Stimulated activated naive CD8-positive, alpha-beta T cell treated with anti-CD3 and anti-CD28 coated beads, Interleukin-15, amount 100 ng/mL, for 72 hours (primary cell): ENCODE results near the gene CHKB.

Source experiments
- ATAC-seq: fragments of 150-1000 bp; cut with Tn5 transposase; 2 replicates; pipeline ENCODE4 v1.10.0; 2021; ENCODE audit warnings: mild to moderate bottlenecking, moderate library complexity
- DNase-seq, 2 donors: peaks; one replicate each; pipeline ENCODE4 v3.0.0; 2021 to 2022
- H3K27ac Mint-ChIP-seq, 2 donors: one replicate each; pipeline ENCODE4 v1.8.0; 2022; ENCODE audit warnings: mild to moderate bottlenecking in 2 of 2, mixed read lengths in 2 of 2, moderate library complexity in 2 of 2
- H3K27me3 Mint-ChIP-seq: one replicate; pipeline ENCODE4 v1.8.0; 2022; ENCODE audit warnings: mixed read lengths
- H3K4me1 Mint-ChIP-seq: one replicate; pipeline ENCODE4 v1.8.0; 2022; ENCODE audit warnings: mild to moderate bottlenecking, mixed read lengths
- H3K4me3 Mint-ChIP-seq, 2 donors: one replicate each; pipeline ENCODE4 v1.8.0; 2022; ENCODE audit warnings: mild to moderate bottlenecking in 2 of 2, mixed read lengths in 2 of 2, moderate library complexity in 1 of 2
- H3K9me3 Mint-ChIP-seq, 2 donors: one replicate each; pipeline ENCODE4 v1.8.0; 2022; ENCODE audit warnings: mixed read lengths in 2 of 2

CHKB gene, protein sequence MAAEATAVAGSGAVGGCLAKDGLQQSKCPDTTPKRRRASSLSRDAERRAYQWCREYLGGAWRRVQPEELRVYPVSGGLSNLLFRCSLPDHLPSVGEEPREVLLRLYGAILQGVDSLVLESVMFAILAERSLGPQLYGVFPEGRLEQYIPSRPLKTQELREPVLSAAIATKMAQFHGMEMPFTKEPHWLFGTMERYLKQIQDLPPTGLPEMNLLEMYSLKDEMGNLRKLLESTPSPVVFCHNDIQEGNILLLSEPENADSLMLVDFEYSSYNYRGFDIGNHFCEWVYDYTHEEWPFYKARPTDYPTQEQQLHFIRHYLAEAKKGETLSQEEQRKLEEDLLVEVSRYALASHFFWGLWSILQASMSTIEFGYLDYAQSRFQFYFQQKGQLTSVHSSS

GRCh38 chr22:50582493-50583293, at the start of gene CHKB:
Gene CHKB (minus strand): TSS chr22:50582849. CDS start chr22:50582781, 68 bp downstream.
- Mint-ChIP-seq H3K27me3 (no peaks in the 10 kb centered on the region), H3K9me3 (no peaks in the 10 kb centered on the region), H3K4me3 (peak within 1 kb of the TSS; percentile 90 to 97), H3K27ac (peak within 1 kb of the TSS; percentile 97 to 98), H3K4me1 (peaks cover 43% of the 10 kb centered on the region)
- DNase-seq (peak; percentile 99 to 100), ATAC-seq (peak; percentile 93)

DNA sequence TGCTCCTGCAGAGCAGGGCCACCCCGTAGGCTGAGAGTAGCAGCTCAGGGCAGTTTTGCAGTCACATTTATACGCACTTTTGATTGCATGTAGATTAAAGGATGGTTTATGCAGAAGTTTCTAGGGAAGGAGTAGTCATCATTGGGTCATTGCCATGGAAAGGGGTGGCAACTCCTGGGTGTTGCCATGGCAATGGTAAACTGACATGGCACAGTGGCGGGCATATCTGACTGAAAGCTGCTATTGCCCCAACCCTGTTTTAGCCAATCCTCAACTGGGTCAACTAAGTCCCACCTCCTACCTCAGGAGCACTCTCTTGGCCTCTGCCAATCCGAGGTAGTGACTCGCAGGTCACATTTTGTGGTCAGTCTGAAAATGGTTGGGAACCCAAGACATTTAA, 47.7 kb upstream of the CHKB start:
- H3K4me1 Mint-ChIP-seq, result peaks cover 18% of the 10 kb centered on the region
- no peak overlapping the region for H3K4me3 Mint-ChIP-seq
- no peaks in the 10 kb centered on the region for H3K27me3 Mint-ChIP-seq
- no peak for DNase-seq
- no peak for ATAC-seq
- H3K27ac Mint-ChIP-seq, result no peak overlapping the region
- no peaks in the 10 kb centered on the region for H3K9me3 Mint-ChIP-seq

DNA sequence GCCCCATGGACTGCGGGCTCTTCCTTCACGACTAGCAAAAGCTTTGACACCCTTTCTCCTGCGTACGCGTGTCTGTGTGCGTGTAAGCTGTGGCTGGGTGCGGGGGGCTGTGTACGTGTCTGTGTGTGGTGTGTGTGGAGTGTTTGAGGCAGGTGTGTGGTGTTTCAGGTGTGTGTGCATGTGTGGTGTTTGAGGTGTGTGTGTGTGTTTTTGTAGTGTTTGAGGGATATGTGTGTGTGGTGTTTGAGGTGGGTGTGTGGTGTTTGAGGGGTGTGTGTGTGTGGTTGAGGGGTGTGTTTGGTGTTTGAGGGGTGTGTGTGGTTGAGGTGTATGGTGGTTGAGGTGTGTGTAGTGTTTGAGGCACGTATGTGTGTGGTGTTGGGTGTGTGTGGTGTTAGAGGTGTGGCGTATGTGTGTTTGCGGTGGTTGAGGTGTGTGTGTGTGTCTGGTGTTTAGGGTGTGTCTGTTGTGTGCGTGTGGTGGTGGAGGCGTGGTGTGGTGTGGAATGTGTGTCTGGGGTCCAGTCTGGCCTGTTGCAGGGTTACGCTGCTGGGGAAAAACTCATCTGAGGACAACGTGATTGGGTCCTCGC, 46.0 kb upstream of the CHKB start:
- no peak for DNase-seq
- Mint-ChIP-seq H3K27ac (peak overlapping the region; percentile 8 to 66), H3K27me3 (no peaks in the 10 kb centered on the region), H3K9me3 (no peaks in the 10 kb centered on the region), H3K4me3 (peak overlapping the region; percentile 84 to 92), H3K4me1 (peaks cover 24% of the 10 kb centered on the region)
- peak; percentile 34 for ATAC-seq

GRCh38 chr22:50627642-50628542, 45.2 kb upstream of the CHKB start, which contains the start of gene ARSA:
Gene ARSA (minus strand): TSS chr22:50628152. CDS start chr22:50627779, 373 bp downstream.
- ATAC-seq (peak; percentile 92), DNase-seq (peak; percentile 80 to 81)
- peak within 1 kb of the TSS; percentile 84 to 92 for H3K4me3 Mint-ChIP-seq
- no peaks in the 10 kb centered on the region for H3K9me3 Mint-ChIP-seq
- peaks cover 28% of the 10 kb centered on the region for H3K4me1 Mint-ChIP-seq
- H3K27me3 Mint-ChIP-seq, result no peaks in the 10 kb centered on the region
- H3K27ac Mint-ChIP-seq, result peak within 1 kb of the TSS; percentile 28 to 66

DNA sequence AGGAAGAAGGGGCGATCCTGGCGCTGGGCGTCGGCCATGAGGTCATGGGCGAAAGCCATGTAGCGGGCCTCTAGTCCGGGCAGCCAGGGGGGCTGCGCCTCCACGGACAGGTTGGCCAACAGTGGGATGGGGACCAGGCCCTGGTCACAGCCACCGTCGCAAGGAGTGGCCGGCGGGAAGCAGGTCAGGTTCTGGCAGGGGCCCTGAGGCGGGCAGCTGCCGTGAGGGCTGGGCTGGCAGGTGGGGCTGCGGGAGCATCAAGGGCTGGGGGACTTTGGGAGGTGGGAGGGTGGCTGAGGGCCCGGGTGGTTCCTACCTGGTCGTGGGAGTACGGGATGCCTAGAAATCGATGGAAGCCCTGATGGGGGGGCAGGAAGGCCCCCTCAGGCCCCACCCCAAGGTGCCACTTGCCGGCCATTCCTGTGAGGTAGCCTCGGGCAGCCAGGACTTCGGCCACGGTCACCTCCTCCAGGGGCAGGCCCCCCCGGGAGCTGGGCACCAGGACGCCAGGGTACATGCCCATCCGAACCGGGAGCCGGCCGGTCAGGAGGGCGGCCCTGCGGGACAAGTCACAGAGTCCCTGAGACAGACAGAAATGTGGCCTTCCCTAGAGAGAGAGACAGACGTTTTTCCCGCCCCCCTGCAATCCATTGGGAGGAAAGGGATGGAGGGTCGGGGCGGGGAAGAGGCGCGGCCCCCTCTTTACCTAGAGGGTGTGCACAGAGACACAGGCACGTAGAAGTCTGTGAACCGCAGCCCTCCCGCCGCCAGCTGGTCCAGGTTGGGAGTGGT, 44.4 kb upstream of the CHKB start:
- Mint-ChIP-seq H3K4me1 (peaks cover 37% of the 10 kb centered on the region), H3K4me3 (peak overlapping the region; percentile 84 to 92), H3K27me3 (no peaks in the 10 kb centered on the region), H3K9me3 (no peaks in the 10 kb centered on the region), H3K27ac (peak overlapping the region; percentile 27 to 28)
- DNase-seq (no peak), ATAC-seq (peak; percentile 14)

- no peaks in the 10 kb centered on the region for H3K9me3 Mint-ChIP-seq
- H3K27ac Mint-ChIP-seq, result peak overlapping the region in 1 of 2 donors; percentile 27
- ATAC-seq (no peak), DNase-seq (no peak)
- H3K4me1 Mint-ChIP-seq, result peaks cover 43% of the 10 kb centered on the region
- H3K27me3 Mint-ChIP-seq, result no peaks in the 10 kb centered on the region
- peak overlapping the region; percentile 75 for H3K4me3 Mint-ChIP-seq
These were observed 43.7 kb upstream of the CHKB start for GRCh38 chr22:50626314-50626849.

GRCh38 chr22:50625568-50626313, 43.1 kb upstream of the CHKB start:
- Mint-ChIP-seq H3K27ac (no peak overlapping the region), H3K4me1 (peaks cover 50% of the 10 kb centered on the region), H3K9me3 (no peaks in the 10 kb centered on the region), H3K27me3 (no peaks in the 10 kb centered on the region), H3K4me3 (no peak overlapping the region)
- ATAC-seq (no peak), DNase-seq (no peak)

DNA sequence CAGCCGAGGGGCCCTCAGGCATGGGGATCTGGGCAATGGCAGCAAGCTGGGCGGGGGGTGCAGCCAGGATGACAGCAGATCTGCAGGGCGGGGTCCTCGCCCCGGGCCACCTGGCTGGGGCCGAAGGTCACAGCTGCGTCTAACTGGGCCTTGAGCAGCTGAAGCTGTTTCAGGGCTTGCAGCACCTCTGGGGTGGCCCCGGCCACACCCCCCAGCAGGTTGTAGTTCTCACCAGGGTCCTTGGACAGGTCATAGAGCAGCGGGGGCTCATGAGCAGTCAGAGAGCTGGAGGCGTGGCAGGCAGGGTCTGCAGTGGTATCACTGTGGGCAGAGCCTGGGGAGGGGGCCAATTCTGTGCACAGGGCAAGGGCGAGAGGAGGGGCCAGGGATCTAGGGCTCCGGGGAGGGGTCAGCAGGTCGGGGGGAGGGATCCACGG, 42.5 kb upstream of the CHKB start:
- no peaks in the 10 kb centered on the region for H3K9me3 Mint-ChIP-seq
- H3K27me3 Mint-ChIP-seq, result no peaks in the 10 kb centered on the region
- H3K4me3 Mint-ChIP-seq, result no peak overlapping the region
- H3K4me1 Mint-ChIP-seq, result peaks cover 56% of the 10 kb centered on the region
- ATAC-seq (no peak), DNase-seq (no peak)
- peak overlapping the region in 1 of 2 donors; percentile 29 for H3K27ac Mint-ChIP-seq

DNA sequence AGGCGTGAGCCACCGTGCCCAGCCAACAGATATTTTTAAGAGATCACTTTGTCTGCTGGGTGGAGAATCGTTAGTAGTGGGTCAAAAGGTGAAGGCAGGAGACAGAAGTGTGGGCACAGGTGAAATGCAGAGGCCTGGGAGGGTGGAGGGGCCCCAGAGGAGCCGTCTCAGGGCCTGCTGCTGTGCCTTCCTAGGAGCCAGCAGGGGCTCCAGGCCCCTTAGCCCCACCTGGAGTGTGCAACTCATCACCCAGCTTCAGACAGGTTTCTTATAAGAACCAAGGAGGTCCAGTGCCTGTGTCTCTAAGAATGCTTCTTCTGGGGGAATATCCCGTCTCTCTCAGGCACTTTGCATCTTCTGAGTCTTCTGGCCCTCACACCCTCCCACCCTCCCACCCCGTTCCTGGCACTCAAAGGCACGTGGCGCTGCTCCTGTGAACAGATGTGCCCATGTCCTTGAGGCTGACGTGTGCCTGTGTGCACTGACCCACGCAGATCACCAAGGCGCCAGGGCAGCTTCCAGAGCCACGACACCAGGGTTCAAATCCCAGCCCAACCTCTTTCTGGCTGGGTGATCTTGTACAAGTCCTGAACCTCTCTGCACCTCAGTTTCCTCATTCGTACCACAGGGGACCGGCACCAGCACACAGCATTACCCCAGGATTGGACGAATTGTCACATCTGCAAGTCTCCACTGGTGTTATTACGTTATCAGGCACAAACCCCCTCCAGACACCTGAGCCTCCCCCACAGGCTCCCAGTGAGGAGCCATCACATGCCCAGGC, 41.9 kb upstream of the CHKB start:
- Mint-ChIP-seq H3K4me3 (no peak overlapping the region), H3K4me1 (peaks cover 62% of the 10 kb centered on the region), H3K27ac (no peak overlapping the region), H3K9me3 (no peaks in the 10 kb centered on the region), H3K27me3 (no peaks in the 10 kb centered on the region)
- ATAC-seq (no peak), DNase-seq (no peak)

- H3K27ac Mint-ChIP-seq, result peak overlapping the region; percentile 61 to 98
- ATAC-seq (no peak), DNase-seq (no peak)
- H3K27me3 Mint-ChIP-seq, result no peaks in the 10 kb centered on the region
- peak overlapping the region; percentile 89 to 91 for H3K4me3 Mint-ChIP-seq
- no peaks in the 10 kb centered on the region for H3K9me3 Mint-ChIP-seq
- peaks cover 56% of the 10 kb centered on the region for H3K4me1 Mint-ChIP-seq
These were observed 40.2 kb upstream of the CHKB start for GRCh38 chr22:50622723-50623327.

DNA sequence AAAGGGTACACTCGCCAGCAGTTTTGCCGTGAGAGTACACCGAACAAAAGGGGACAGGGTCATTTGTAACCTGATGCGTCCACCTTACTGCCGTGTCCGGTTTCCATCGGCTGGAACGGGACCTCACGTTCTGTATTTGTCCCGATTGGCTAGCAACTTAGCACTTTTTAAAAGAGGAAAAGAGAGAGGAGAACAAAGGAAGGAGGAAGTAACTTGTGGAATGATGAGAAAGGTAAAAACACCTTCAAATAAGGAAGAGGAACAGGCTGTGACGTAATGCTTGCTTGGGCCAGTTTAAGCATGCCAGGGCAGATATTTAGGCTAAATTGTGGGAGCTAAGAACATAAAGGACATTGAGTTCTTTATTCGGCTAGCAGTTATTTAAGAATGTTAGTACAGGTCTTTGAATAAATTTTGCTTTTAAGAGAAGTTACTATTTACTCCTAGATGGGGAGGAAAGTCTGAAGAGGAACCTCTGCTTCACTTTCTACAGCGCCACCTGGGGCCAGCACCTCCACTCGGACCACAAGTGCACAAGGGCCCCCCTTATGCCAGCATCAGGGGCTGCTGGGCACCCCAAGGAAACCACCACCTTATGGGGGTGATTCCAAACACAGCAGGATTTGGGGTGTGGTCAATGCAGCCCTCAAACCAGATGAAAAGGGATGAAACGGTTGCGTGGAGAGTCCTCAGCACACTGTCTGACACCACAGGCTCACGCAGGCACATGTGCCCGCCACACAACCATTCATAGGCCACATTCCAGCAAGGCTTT, 39.5 kb upstream of the CHKB start:
- peak; percentile 35 to 55 for DNase-seq
- Mint-ChIP-seq H3K4me1 (peaks cover 56% of the 10 kb centered on the region), H3K9me3 (no peaks in the 10 kb centered on the region), H3K4me3 (peak overlapping the region; percentile 89 to 91), H3K27me3 (no peaks in the 10 kb centered on the region), H3K27ac (peak overlapping the region; percentile 97 to 98)
- no peak for ATAC-seq

GRCh38 chr22:50621356-50621880, 38.8 kb upstream of the CHKB start:
- peak; percentile 81 for ATAC-seq
- peak; percentile 73 to 79 for DNase-seq

More at GRCh38 chr22:50621356-50621880, 38.8 kb upstream of the CHKB start:
- peak overlapping the region; percentile 97 to 98 for H3K27ac Mint-ChIP-seq
- no peaks in the 10 kb centered on the region for H3K27me3 Mint-ChIP-seq
- H3K9me3 Mint-ChIP-seq, result no peaks in the 10 kb centered on the region
- H3K4me3 Mint-ChIP-seq, result peak overlapping the region; percentile 89 to 91
- H3K4me1 Mint-ChIP-seq, result peaks cover 50% of the 10 kb centered on the region
